Measurements from ENCODE around the gene AMMECR1.
"Not testable (repeated sequence)": the region's sequence is repeated elsewhere in the genome, so short reads cannot be mapped to it uniquely, and the experiment has no call there.

AMMECR1 gene

DNA sequence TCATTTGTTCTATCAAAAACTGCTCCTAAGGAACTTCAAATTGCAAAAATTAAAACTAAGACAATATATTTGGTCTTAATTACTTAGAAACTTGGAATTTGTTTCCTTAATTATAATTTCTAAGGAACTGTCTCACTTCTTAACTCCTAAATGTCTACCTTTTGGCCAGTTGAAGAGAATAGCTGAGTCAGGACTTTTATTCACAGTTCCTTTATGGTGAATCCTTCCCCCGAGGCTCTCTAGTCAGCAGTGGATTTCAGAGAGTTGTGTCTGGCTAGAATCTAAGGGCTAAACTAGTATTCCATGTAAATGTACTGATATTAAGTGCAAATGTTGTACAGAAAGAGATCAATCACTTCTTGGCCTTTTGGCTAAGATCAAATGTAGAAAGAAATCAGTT is 69.3 kb downstream of the AMMECR1 start:
- no peak overlapping the region for H3K27ac ChIP-seq
- TF ChIP-seq, protein P1, sequence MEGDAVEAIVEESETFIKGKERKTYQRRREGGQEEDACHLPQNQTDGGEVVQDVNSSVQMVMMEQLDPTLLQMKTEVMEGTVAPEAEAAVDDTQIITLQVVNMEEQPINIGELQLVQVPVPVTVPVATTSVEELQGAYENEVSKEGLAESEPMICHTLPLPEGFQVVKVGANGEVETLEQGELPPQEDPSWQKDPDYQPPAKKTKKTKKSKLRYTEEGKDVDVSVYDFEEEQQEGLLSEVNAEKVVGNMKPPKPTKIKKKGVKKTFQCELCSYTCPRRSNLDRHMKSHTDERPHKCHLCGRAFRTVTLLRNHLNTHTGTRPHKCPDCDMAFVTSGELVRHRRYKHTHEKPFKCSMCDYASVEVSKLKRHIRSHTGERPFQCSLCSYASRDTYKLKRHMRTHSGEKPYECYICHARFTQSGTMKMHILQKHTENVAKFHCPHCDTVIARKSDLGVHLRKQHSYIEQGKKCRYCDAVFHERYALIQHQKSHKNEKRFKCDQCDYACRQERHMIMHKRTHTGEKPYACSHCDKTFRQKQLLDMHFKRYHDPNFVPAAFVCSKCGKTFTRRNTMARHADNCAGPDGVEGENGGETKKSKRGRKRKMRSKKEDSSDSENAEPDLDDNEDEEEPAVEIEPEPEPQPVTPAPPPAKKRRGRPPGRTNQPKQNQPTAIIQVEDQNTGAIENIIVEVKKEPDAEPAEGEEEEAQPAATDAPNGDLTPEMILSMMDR (IDR thresholded peaks at IDR 0.05) = no peak
- TF ChIP-seq ZFX (IDR thresholded peaks at IDR 0.05; ENCODE audit: borderline replicate concordance) = no peak

GRCh38 chrX:110245011-110245410 is 72.9 kb downstream of the AMMECR1 start:
- TF ChIP-seq ZFX (IDR thresholded peaks at IDR 0.05; ENCODE audit: borderline replicate concordance) = no peak
- TF ChIP-seq, protein P1 (IDR thresholded peaks at IDR 0.05) = no peak
- no peak overlapping the region for H3K27ac ChIP-seq

DNA sequence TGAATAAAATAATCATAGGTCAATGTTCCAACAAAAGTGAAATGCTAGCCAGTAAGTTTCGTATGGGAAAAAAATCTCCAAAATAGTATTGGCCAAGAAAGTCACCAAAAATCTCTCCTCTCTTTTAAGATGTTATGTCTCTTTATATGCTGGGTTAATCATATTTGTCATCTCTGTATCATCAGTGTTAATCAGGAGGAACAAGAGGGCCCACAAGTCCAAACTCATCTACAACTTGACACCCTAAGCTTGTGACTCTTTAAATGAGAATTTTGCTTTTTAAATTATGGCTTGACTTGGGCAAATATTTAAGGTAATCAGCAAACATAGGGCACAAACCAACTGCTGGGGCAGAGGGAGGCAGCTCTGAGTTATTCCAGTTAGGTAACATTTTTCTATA is 75.5 kb downstream of the AMMECR1 start:
- H3K27ac ChIP-seq = no peak overlapping the region
- TF ChIP-seq, protein P1 (IDR thresholded peaks at IDR 0.05) = no peak

DNA sequence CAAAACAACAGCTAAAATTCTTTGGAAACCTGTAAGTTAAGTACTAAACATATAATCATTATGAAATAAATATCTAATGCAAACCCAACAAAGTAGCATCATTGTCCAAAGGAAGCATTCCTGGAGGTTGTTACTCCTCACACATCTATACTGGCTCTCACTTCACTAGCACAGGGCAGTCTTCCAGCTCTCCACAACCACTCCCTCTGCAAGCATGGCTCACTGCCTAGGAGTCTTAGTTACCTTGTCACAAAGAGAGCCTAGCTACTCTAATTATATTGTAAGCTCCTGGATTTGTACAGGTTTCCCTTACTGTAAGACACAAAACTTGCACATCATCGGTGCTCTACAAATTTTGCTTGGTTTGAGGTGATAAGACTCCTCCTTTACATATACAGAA is 76.1 kb downstream of the AMMECR1 start:
- no peak overlapping the region for H3K27ac ChIP-seq
- TF ChIP-seq ZFX (IDR thresholded peaks at IDR 0.05; ENCODE audit: borderline replicate concordance) = no peak
- TF ChIP-seq, protein P1 (IDR thresholded peaks at IDR 0.05) = no peak

GRCh38 chrX:110238259-110238658 is 79.6 kb downstream of the AMMECR1 start:
- not testable (repeated sequence) for H3K27ac ChIP-seq

DNA sequence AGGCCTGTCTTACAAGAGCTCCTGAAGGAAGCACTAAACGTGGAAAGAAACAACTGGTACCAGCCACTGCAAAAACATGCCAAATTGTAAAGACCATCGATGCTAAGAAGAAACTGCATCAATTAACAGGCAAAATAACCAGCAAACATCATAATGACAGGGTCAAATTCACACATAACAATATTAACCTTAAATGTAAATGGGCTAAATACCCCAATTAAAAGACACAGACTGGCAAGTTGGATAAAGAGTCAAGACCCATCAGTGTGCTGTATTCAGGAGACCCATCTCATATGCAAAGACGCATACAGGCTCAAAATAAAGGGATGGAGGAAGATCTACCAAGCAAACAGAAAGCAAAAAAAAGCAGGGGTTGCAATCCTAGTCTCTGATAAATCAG is 86.4 kb downstream of the AMMECR1 start:
- not testable (repeated sequence) for H3K27ac ChIP-seq

DNA sequence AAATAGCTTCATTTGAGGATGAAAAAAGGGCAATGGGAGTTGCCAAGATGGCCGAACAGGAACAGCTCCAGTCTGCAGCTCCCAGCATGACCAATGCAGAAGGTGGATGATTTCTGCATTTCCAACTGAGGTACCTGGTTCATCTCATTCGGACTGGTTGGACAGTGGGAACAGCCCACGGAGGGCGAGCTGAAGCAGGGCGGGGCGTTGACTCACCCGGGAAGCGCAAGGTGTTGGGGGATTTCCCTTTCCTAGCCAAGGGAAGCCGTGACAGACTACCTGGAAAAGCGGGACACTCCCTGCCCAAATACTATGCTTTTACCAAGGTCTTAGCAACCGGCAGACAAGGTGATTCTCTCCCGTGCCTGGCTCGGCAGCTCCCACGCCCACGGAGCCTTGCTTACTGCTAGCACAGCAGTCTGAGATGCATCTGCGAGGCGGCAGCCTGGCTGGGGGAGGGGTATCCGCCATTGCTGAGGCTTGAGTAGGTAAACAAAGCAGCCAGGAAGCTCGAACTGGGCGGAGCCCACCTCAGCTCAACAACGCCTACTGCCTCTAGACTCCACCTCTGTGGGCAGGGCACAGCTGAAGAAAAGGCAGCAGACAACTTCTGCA is 88.3 kb downstream of the AMMECR1 start:
- peak overlapping the region; percentile 86 for H3K27ac ChIP-seq

GRCh38 chrX:110228453-110228852 is 89.4 kb downstream of the AMMECR1 start:
- TF ChIP-seq, protein P1 (IDR thresholded peaks at IDR 0.05) = no peak
- TF ChIP-seq ZFX (IDR thresholded peaks at IDR 0.05; ENCODE audit: borderline replicate concordance) = no peak
- H3K27ac ChIP-seq = peak overlapping the region; percentile 86

DNA sequence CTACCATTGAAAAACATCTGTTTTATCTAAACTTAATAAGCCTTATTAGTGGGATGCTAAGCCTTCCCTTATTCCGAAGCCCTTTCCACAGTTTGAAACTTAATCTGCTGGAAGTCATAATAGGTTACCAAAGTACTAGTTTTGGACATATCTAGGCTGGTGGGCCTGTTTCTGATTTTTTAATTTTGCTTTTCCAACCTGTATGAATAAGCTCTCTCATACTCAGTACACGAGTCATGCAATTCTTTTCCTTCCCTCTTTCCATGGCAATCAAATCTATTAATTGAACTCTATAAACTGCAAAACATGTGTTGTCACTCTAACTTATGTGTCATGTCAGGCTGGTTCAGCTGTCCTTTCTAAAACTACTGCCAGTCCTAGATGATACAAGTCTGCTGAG is 91.0 kb downstream of the AMMECR1 start:
- no peak overlapping the region for H3K27ac ChIP-seq

More for the DNA sequence above, 91.0 kb downstream of the AMMECR1 start:
- TF ChIP-seq ZFX (IDR thresholded peaks at IDR 0.05; ENCODE audit: borderline replicate concordance) = no peak
- TF ChIP-seq, protein P1 (IDR thresholded peaks at IDR 0.05) = no peak
